Peyer's patch (tissue), 4 donors: ENCODE results near the gene NRGN. TPM values are rescaled to one million over a fixed set of nuclear protein-coding genes. Genes with fewer than 3 reads are reported as not detected.

ENCODE experiments used
- DNase-seq, 3 donors: peaks; one replicate each; pipeline ENCODE4 v3.0.0-alpha.2; 2017 to 2019
- H3K27ac ChIP-seq, 4 donors: fragments of 200-600 bp; sonication (generic); one replicate each; pipeline ENCODE4 v1.5.1; 2016 to 2019
- H3K27me3 ChIP-seq, 2 donors: fragments of 200-600 bp; sonication (generic); one replicate each; pipeline ENCODE4 v1.5.1; 2019
- H3K36me3 ChIP-seq, 3 donors: fragments of 200-600 bp; sonication (generic); one replicate each; pipeline ENCODE4 v1.5.1; 2016 to 2019
- H3K4me1 ChIP-seq, 4 donors: fragments of 200-600 bp; sonication (generic); one replicate each; pipeline ENCODE4 v1.5.1; 2016 to 2019
- H3K4me3 ChIP-seq, 4 donors: fragments of 200-600 bp; sonication (generic); 1 replicate in 3 of 4; 2 replicates in 1 of 4; pipeline ENCODE4 v1.5.1; 2016 to 2019; ENCODE audit warnings: mild to moderate bottlenecking in 1 of 4
- H3K9me3 ChIP-seq, 4 donors: fragments of 200-600 bp; sonication (generic); one replicate each; pipeline ENCODE4 v1.5.1; 2016 to 2019; ENCODE audit warnings: mild to moderate bottlenecking in 1 of 4
- POLR2A ChIP-seq, 2 donors: fragments of 450-650 bp; IDR thresholded peaks; one replicate each; pipeline ENCODE4 v1.5.1; 2017; ENCODE audit warnings: antibody characterized with exemption in 2 of 2, mild to moderate bottlenecking in 2 of 2, moderate library complexity in 2 of 2
- total RNA-seq, 4 donors: library from RNA; depleted of rRNA; stranded (reverse); fragments of >200 nt; gene quantifications; one replicate each; pipeline ENCODE4 v1.1.0, GENCODE V29; 2016
- TF ChIP-seq, protein P1 (sequence below), 6 experiments: fragments of 450-650 bp in 4 of 6; fragments of 200-600 bp in 2 of 6; sonication (generic) in 1 of 6; IDR thresholded peaks; one replicate each; pipeline ENCODE4 v1.5.1; 2017 to 2019; ENCODE audit warnings: antibody characterized with exemption in 6 of 6, mild to moderate bottlenecking in 3 of 6, moderate library complexity in 1 of 6

The NRGN gene
- total RNA-seq, 4 donors from 2014 or later = 0.67 to 10.7 TPM; not detected in 2

DNA sequence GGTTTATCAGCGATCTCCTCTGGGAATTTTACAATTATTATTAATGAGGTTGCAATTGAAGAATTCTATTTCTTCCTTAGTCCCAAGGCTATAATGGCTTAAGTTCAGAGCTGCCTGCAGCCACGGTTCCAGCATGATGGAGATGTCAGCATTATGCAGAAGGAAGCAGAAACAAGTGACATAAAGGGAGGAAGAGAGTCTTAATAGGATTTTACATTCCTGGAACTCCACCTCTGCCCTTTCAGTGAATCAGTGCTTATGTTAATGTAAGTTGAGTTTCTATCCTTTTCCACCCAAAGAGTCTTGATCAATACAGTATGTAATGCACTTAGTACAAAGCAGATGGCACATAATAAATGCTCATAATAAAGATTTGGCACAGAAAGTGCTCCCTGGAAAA is 11.6 kb upstream of the NRGN start:
- H3K4me1 ChIP-seq = peaks cover 0 to 10% (median 2%) of the 10 kb centered on the region in 4 donors
- no peak for TF ChIP-seq POLR2A (IDR thresholded peaks at IDR 0.05)
- TF ChIP-seq, protein P1, sequence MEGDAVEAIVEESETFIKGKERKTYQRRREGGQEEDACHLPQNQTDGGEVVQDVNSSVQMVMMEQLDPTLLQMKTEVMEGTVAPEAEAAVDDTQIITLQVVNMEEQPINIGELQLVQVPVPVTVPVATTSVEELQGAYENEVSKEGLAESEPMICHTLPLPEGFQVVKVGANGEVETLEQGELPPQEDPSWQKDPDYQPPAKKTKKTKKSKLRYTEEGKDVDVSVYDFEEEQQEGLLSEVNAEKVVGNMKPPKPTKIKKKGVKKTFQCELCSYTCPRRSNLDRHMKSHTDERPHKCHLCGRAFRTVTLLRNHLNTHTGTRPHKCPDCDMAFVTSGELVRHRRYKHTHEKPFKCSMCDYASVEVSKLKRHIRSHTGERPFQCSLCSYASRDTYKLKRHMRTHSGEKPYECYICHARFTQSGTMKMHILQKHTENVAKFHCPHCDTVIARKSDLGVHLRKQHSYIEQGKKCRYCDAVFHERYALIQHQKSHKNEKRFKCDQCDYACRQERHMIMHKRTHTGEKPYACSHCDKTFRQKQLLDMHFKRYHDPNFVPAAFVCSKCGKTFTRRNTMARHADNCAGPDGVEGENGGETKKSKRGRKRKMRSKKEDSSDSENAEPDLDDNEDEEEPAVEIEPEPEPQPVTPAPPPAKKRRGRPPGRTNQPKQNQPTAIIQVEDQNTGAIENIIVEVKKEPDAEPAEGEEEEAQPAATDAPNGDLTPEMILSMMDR (IDR thresholded peaks at IDR 0.05) = no peak
- DNase-seq = no peak
- H3K27me3 ChIP-seq = no peaks in the 10 kb centered on the region
- no peak overlapping the region for H3K4me3 ChIP-seq
- H3K9me3 ChIP-seq = no peaks in the 10 kb centered on the region
- no peak overlapping the region for H3K27ac ChIP-seq
- no peaks in the 10 kb centered on the region for H3K36me3 ChIP-seq

DNA sequence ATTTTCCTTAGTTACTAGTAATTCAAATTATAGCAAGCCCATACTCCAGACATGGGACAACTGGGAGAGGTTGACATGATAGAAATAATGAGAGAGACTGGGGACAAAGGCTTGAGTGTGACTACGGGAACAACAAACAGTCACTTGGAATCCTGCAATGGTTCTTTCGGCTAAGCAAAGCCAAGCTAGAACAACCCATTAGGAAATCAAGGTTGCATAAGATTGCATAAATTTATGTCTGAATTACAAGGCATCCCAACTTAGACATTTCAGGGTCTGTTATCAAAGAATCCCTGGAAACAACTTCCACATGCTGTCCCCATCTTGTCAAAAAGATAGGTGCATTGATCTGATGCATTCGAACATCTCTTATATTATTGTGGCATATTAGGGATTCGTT is 10.2 kb upstream of the NRGN start:
- Histone ChIP-seq H3K4me1 (peaks cover 0 to 10% (median 2%) of the 10 kb centered on the region in 4 donors), H3K27ac (no peak overlapping the region), H3K4me3 (no peak overlapping the region), H3K9me3 (no peaks in the 10 kb centered on the region), H3K27me3 (no peaks in the 10 kb centered on the region), H3K36me3 (no peaks in the 10 kb centered on the region)
- DNase-seq = no peak
- TF ChIP-seq POLR2A (IDR thresholded peaks at IDR 0.05) = no peak
- TF ChIP-seq, protein P1 (IDR thresholded peaks at IDR 0.05) = no peak

DNA sequence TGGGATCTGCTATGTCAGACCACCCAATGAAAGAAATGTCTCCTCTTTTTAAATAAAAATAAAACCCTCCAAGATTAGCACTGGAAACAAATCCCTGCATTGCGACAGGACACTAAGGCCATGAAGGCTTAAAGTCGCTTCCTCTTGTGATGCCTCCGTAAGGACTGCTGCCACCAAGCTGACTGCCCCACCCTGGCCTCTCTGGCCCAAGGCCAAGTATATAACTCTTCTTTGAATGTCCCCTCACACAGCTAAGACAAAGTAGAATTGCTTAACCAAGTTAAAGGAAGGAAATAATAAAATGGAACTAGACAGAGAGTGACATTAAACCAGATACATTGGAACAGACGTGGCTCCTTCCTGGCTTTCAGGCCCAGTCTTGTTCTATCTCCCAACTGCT is 7.5 kb upstream of the NRGN start:
- no peaks in the 10 kb centered on the region for H3K9me3 ChIP-seq
- no peaks in the 10 kb centered on the region for H3K36me3 ChIP-seq
- H3K4me3 ChIP-seq = no peak overlapping the region
- no peaks in the 10 kb centered on the region for H3K27me3 ChIP-seq
- TF ChIP-seq, protein P1 (IDR thresholded peaks at IDR 0.05) = no peak
- no peak for TF ChIP-seq POLR2A (IDR thresholded peaks at IDR 0.05)
- no peak for DNase-seq
- no peaks in the 10 kb centered on the region for H3K4me1 ChIP-seq
- H3K27ac ChIP-seq = no peak overlapping the region

DNA sequence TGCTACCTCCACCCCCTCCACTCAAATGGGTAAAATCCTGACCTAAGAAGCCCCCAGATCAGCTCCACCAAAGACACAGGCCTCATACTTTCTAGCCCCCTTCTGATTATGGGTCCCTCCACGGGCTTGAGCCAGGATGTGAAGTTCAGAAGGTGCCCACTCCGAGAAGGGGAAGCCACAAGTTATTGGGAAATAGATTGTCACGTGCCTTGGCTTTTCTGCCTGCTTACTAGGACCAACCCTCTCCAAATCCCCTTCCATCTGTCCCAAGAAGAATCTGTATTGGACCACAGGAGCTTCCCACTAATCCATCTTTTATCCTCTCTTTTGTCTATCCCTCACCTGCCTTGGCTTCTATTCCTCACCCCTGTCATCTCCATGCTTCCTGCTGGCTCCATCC is 3.0 kb upstream of the NRGN start:
- peaks cover 0 to 14% (median 9%) of the 10 kb centered on the region in 4 donors for H3K4me1 ChIP-seq
- no peak overlapping the region for H3K4me3 ChIP-seq
- TF ChIP-seq POLR2A (IDR thresholded peaks at IDR 0.05) = no peak
- TF ChIP-seq, protein P1 (IDR thresholded peaks at IDR 0.05) = no peak
- H3K27ac ChIP-seq = no peak overlapping the region
- H3K9me3 ChIP-seq = no peaks in the 10 kb centered on the region
- DNase-seq = no peak
- no peaks in the 10 kb centered on the region for H3K36me3 ChIP-seq
- no peaks in the 10 kb centered on the region for H3K27me3 ChIP-seq

DNA sequence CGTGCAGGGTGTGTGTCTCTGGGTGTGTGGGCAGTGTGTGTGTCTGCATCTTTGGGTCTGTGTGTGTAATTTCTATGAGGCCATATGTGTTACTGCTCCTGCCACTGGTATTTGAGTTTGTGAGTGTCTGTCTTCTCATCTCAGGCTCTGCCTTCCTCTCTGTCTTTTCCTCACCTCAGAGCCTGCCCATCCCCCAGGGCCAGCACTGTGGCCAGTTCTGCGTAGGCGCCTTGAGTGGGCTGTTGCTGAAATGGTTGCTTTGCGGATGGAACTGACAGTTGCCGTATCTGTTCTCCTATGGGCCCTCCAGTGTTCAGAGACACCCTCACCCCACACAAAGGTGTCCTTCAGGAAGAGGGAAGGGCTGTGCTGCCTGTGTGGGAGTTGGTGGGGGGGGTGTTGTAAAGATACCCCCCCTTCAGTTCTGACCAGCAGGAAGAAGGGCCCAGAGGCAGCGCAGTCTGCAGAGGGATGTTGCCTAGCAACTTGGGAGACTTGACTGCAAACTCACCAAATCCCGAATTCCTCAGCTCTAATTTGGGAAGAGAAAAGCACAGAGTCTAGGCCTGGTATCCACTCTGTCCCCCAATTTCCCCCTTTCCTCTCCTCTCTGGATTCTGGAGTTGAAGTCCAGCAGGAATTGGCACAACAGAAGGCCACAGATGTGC is 2.0 kb upstream of the NRGN start:
- H3K9me3 ChIP-seq = no peaks in the 10 kb centered on the region
- no peaks in the 10 kb centered on the region for H3K27me3 ChIP-seq
- TF ChIP-seq POLR2A (IDR thresholded peaks at IDR 0.05) = no peak
- TF ChIP-seq, protein P1 (IDR thresholded peaks at IDR 0.05) = no peak
- no peak for DNase-seq
- H3K4me3 ChIP-seq = no peak overlapping the region
- H3K4me1 ChIP-seq = peaks cover 0 to 14% (median 9%) of the 10 kb centered on the region in 4 donors
- H3K27ac ChIP-seq = no peak overlapping the region
- H3K36me3 ChIP-seq = no peaks in the 10 kb centered on the region
